Measurements from ENCODE around the gene PCDH15.

DNA sequence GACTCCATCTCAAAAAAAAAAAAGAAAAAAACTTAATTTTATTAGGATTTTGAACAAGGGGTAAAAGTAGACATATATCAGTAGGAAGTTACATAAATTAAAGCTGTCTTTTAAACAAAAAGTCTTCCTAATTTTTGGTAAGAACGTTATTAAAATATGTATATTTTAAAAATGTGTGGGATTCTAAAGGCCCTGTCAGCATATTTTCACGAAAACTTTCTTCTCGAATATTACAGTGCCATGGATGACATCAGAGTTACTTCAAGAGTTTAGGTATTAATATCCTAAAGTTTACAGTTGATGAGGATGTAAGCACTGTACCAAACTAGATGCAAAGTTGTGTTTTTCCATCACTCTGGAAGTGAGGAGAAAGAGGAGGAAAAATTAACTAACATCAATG lies 820.8 kb downstream of the PCDH15 start:
- TF ChIP-seq YY1 (IDR thresholded peaks at IDR 0.05; ENCODE audit: insufficient read depth, insufficient read length) = no peak
- TF ChIP-seq ZNF274 (IDR thresholded peaks at IDR 0.05; ENCODE audit: low read depth, low read length) = no peak
- no peak for TF ChIP-seq SUZ12 (IDR thresholded peaks at IDR 0.05; ENCODE audit: extremely low read depth, insufficient read depth, insufficient read length)

Measured in NT2/D1 (cell line).